ENCODE measurements around the gene PPP2R5E.
A peak's percentile ranks its signal among the peaks of the same experiment; 100 is the strongest.

The PPP2R5E gene

DNA sequence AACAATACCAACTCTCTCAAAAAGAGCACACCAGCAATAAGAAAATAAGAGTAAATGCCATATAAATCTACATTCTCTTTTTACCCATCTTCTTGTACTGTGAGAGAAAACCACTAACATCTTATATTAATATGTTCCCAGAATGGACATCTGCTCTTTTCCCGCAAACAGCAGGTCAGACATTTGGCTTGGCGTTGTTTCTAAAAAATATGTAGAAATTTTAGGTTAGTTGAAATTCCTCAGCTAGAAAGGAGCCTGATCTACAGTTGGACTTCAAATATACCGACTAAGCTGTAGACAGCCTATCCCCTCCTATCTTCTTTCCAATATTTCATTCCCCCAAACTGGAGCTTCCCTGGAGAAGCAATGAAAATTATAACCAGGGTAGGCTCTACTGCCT lies 88.7 kb downstream of the PPP2R5E start:
- Histone ChIP-seq H2AFZ (ENCODE audit: low read length, unreplicated experiment) (no peak overlapping the region), H3K36me3 (ENCODE audit: insufficient read depth, low read length) (peaks cover 8% of the 10 kb centered on the region), H3K27ac (ENCODE audit: low read depth, low read length) (no peak overlapping the region), H3K4me3 (ENCODE audit: low read depth, low read length) (no peak overlapping the region), H3K4me1 (ENCODE audit: control insufficient read depth, insufficient read depth, low read length, unreplicated experiment) (peaks cover 9% of the 10 kb centered on the region), H3K27me3 (ENCODE audit: insufficient read depth, low read length) (no peaks in the 10 kb centered on the region), H3K79me2 (ENCODE audit: control insufficient read depth, insufficient read depth, low read length, unreplicated experiment) (peaks cover 45% of the 10 kb centered on the region)

GRCh38 chr14:63453443-63453936 lies 89.7 kb downstream of the PPP2R5E start:
- Histone ChIP-seq H3K27me3 (ENCODE audit: insufficient read depth, low read length) (no peaks in the 10 kb centered on the region), H3K79me2 (ENCODE audit: control insufficient read depth, insufficient read depth, low read length, unreplicated experiment) (peaks cover 49% of the 10 kb centered on the region), H3K27ac (ENCODE audit: low read depth, low read length) (no peak overlapping the region), H3K4me1 (ENCODE audit: control insufficient read depth, insufficient read depth, low read length, unreplicated experiment) (peaks cover 9% of the 10 kb centered on the region), H2AFZ (ENCODE audit: low read length, unreplicated experiment) (no peak overlapping the region), H3K36me3 (ENCODE audit: insufficient read depth, low read length) (peaks cover 8% of the 10 kb centered on the region), H3K4me3 (ENCODE audit: low read depth, low read length) (no peak overlapping the region)

GRCh38 chr14:63452796-63453195 lies 90.4 kb downstream of the PPP2R5E start:
- Histone ChIP-seq H2AFZ (ENCODE audit: low read length, unreplicated experiment) (no peak overlapping the region), H3K4me3 (ENCODE audit: low read depth, low read length) (no peak overlapping the region), H3K36me3 (ENCODE audit: insufficient read depth, low read length) (peaks cover 8% of the 10 kb centered on the region), H3K79me2 (ENCODE audit: control insufficient read depth, insufficient read depth, low read length, unreplicated experiment) (peaks cover 46% of the 10 kb centered on the region), H3K4me1 (ENCODE audit: control insufficient read depth, insufficient read depth, low read length, unreplicated experiment) (peaks cover 9% of the 10 kb centered on the region), H3K27me3 (ENCODE audit: insufficient read depth, low read length) (no peaks in the 10 kb centered on the region), H3K27ac (ENCODE audit: low read depth, low read length) (no peak overlapping the region)

GRCh38 chr14:63448841-63449240 lies 94.3 kb downstream of the PPP2R5E start:
- no peaks in the 10 kb centered on the region for H3K4me1 ChIP-seq (ENCODE audit: control insufficient read depth, insufficient read depth, low read length, unreplicated experiment)

GRCh38 chr14:63444588-63444987 lies 98.6 kb downstream of the PPP2R5E start:
- Histone ChIP-seq H3K4me1 (ENCODE audit: control insufficient read depth, insufficient read depth, low read length, unreplicated experiment) (no peaks in the 10 kb centered on the region), H3K4me3 (ENCODE audit: low read depth, low read length) (no peak overlapping the region), H3K36me3 (ENCODE audit: insufficient read depth, low read length) (no peaks in the 10 kb centered on the region), H3K27me3 (ENCODE audit: insufficient read depth, low read length) (no peaks in the 10 kb centered on the region), H2AFZ (ENCODE audit: low read length, unreplicated experiment) (no peak overlapping the region), H3K27ac (ENCODE audit: low read depth, low read length) (no peak overlapping the region), H3K79me2 (ENCODE audit: control insufficient read depth, insufficient read depth, low read length, unreplicated experiment) (peaks cover 31% of the 10 kb centered on the region)

More at GRCh38 chr14:63448841-63449240, 94.3 kb downstream of the PPP2R5E start:
- H3K27me3 ChIP-seq (ENCODE audit: insufficient read depth, low read length), result no peaks in the 10 kb centered on the region
- no peak overlapping the region for H2AFZ ChIP-seq (ENCODE audit: low read length, unreplicated experiment)
- H3K79me2 ChIP-seq (ENCODE audit: control insufficient read depth, insufficient read depth, low read length, unreplicated experiment), result peaks cover 30% of the 10 kb centered on the region
- peaks cover 8% of the 10 kb centered on the region for H3K36me3 ChIP-seq (ENCODE audit: insufficient read depth, low read length)
- no peak overlapping the region for H3K27ac ChIP-seq (ENCODE audit: low read depth, low read length)
- no peak overlapping the region for H3K4me3 ChIP-seq (ENCODE audit: low read depth, low read length)

DNA sequence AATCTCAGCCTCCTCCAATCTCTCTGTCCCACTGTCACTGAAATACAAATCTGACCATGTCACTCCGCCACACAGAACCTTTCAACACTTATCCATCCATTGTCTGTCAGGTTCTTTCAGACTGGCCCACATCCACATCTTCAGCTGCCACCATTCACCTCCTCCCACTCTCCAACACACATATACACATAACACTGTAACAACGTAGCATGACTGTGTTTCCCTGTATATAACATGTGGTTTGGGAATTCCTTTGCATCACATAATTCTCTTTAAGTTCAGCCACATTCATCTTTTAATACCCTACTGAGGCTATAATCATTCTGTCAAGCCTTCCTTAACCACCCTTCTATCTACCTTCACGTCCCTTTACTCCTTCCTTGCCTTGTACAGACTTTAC lies 99.2 kb downstream of the PPP2R5E start:
- Histone ChIP-seq H3K4me1 (ENCODE audit: control insufficient read depth, insufficient read depth, low read length, unreplicated experiment) (peaks cover 1% of the 10 kb centered on the region), H2AFZ (ENCODE audit: low read length, unreplicated experiment) (no peak overlapping the region), H3K27me3 (ENCODE audit: insufficient read depth, low read length) (no peaks in the 10 kb centered on the region), H3K79me2 (ENCODE audit: control insufficient read depth, insufficient read depth, low read length, unreplicated experiment) (peaks cover 31% of the 10 kb centered on the region), H3K4me3 (ENCODE audit: low read depth, low read length) (no peak overlapping the region), H3K36me3 (ENCODE audit: insufficient read depth, low read length) (no peaks in the 10 kb centered on the region), H3K27ac (ENCODE audit: low read depth, low read length) (no peak overlapping the region)

GRCh38 chr14:63443361-63443760 lies 99.8 kb downstream of the PPP2R5E start:
- H3K36me3 ChIP-seq (ENCODE audit: insufficient read depth, low read length), result no peaks in the 10 kb centered on the region
- peaks cover 28% of the 10 kb centered on the region for H3K79me2 ChIP-seq (ENCODE audit: control insufficient read depth, insufficient read depth, low read length, unreplicated experiment)
- H3K27ac ChIP-seq (ENCODE audit: low read depth, low read length), result no peak overlapping the region
- peaks cover 8% of the 10 kb centered on the region for H3K4me1 ChIP-seq (ENCODE audit: control insufficient read depth, insufficient read depth, low read length, unreplicated experiment)
- H3K4me3 ChIP-seq (ENCODE audit: low read depth, low read length), result no peak overlapping the region
- H2AFZ ChIP-seq (ENCODE audit: low read length, unreplicated experiment), result no peak overlapping the region
- H3K27me3 ChIP-seq (ENCODE audit: insufficient read depth, low read length), result no peaks in the 10 kb centered on the region

- no peak overlapping the region for H2AFZ ChIP-seq (ENCODE audit: low read length, unreplicated experiment)
- no peaks in the 10 kb centered on the region for H3K36me3 ChIP-seq (ENCODE audit: insufficient read depth, low read length)
- H3K79me2 ChIP-seq (ENCODE audit: control insufficient read depth, insufficient read depth, low read length, unreplicated experiment), result peaks cover 55% of the 10 kb centered on the region
Observed at GRCh38 chr14:63438065-63438757, 105.0 kb downstream of the PPP2R5E start.

DNA sequence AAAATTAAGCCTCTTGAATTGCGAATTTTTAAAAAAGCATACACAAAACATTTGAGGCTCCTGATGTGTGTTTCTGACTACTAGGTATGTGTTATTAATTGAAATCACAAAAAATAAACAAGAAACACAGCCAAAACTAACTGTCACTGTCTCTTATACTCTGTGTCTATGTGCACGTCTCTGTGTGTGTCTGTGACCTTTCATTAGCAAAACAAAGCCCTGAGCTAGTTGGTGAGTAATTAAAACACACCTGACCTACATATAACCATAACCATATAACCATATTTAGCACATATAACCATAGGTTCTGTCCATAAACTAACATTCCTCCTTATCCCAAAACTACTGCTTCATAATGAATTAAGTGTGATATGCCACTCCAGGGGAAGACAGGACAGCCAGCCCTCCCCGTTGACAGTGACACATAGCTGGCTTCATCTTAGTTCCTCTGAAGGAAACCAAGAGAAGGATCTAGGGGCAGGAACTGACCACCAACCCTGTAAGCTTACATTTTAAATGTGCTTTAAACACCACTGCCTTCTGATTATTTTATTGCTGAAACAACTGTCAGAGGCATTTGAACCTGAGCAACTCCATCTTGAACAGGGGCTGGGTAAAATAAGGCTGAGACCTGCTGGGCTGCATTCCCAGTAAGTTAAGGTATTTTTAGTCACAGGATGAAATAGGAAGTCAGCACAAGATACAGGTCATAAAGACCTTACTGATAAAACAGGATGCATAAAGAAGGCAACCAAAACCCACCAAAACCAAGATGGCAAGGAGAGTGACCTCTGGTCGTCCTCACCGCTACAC lies 106.7 kb downstream of the PPP2R5E start:
- Histone ChIP-seq H3K27me3 (ENCODE audit: insufficient read depth, low read length) (no peaks in the 10 kb centered on the region), H3K79me2 (ENCODE audit: control insufficient read depth, insufficient read depth, low read length, unreplicated experiment) (peaks cover 56% of the 10 kb centered on the region), H3K4me3 (ENCODE audit: low read depth, low read length) (0 out of 2 replicates have a peak overlapping the region, but pooled peaks have one; percentile 9), H3K27ac (ENCODE audit: low read depth, low read length) (peak overlapping the region; percentile 45; the same call in 1 of the 2 replicates), H3K36me3 (ENCODE audit: insufficient read depth, low read length) (no peaks in the 10 kb centered on the region), H2AFZ (ENCODE audit: low read length, unreplicated experiment) (no peak overlapping the region), H3K4me1 (ENCODE audit: control insufficient read depth, insufficient read depth, low read length, unreplicated experiment) (peaks cover 39% of the 10 kb centered on the region)

More at GRCh38 chr14:63438065-63438757, 105.0 kb downstream of the PPP2R5E start:
- Histone ChIP-seq H3K4me1 (ENCODE audit: control insufficient read depth, insufficient read depth, low read length, unreplicated experiment) (peaks cover 39% of the 10 kb centered on the region), H3K4me3 (ENCODE audit: low read depth, low read length) (peak overlapping the region; percentile 76), H3K27ac (ENCODE audit: low read depth, low read length) (peak overlapping the region; percentile 76), H3K27me3 (ENCODE audit: insufficient read depth, low read length) (no peaks in the 10 kb centered on the region)

- no peaks in the 10 kb centered on the region for H3K27me3 ChIP-seq (ENCODE audit: insufficient read depth, low read length)
- H3K36me3 ChIP-seq (ENCODE audit: insufficient read depth, low read length), result no peaks in the 10 kb centered on the region
- H3K4me1 ChIP-seq (ENCODE audit: control insufficient read depth, insufficient read depth, low read length, unreplicated experiment), result peaks cover 39% of the 10 kb centered on the region
- 0 out of 2 replicates have a peak overlapping the region, but pooled peaks have one; percentile 9 for H3K4me3 ChIP-seq (ENCODE audit: low read depth, low read length)
- H3K79me2 ChIP-seq (ENCODE audit: control insufficient read depth, insufficient read depth, low read length, unreplicated experiment), result peaks cover 53% of the 10 kb centered on the region
- H2AFZ ChIP-seq (ENCODE audit: low read length, unreplicated experiment), result no peak overlapping the region
- H3K27ac ChIP-seq (ENCODE audit: low read depth, low read length), result peak overlapping the region; percentile 45
Observed at GRCh38 chr14:63435838-63436237, 107.3 kb downstream of the PPP2R5E start.

Measured in ACC112 (cell line).